Heart right ventricle (tissue), 16 donors: ENCODE measurements around the gene VWCE. TPM values are rescaled to one million over a fixed set of nuclear protein-coding genes. Genes with fewer than 3 reads are reported as not detected.

Source experiments
- ATAC-seq, 8 donors: fragments of 200-7000 bp; cut with Tn5 transposase; one replicate each; pipeline ENCODE4 v1.9.1; 2020; ENCODE audit warnings: mild to moderate bottlenecking in 8 of 8, moderate library complexity in 8 of 8, moderate number of reproducible peaks in 1 of 8
- DNase-seq, 2 donors: peaks; one replicate each; pipeline ENCODE4 v3.0.0-alpha.2; 2020
- H3K27ac ChIP-seq, 10 donors: fragments of 200-600 bp; sonication (generic) in 2 of 10; one replicate each; pipeline versions ENCODE4 v1.5.0 to v1.8.0; 2020 to 2022; ENCODE audit warnings: mild to moderate bottlenecking in 3 of 10
- H3K27me3 ChIP-seq, 7 donors: fragments of 200-600 bp; one replicate each; pipeline ENCODE4 v1.8.0; 2021 to 2022; ENCODE audit warnings: mild to moderate bottlenecking in 2 of 7
- H3K36me3 ChIP-seq, 9 donors: fragments of 200-600 bp; sonication (generic) in 1 of 9; one replicate each; pipeline versions ENCODE4 v1.5.0 to v1.8.0; 2020 to 2022; ENCODE audit warnings: mild to moderate bottlenecking in 2 of 9
- H3K4me1 ChIP-seq, 9 donors: fragments of 200-600 bp; sonication (generic) in 1 of 9; one replicate each; pipeline versions ENCODE4 v1.5.0 to v1.8.0; 2020 to 2022; ENCODE audit warnings: mild to moderate bottlenecking in 4 of 9
- H3K4me3 ChIP-seq, 10 donors: fragments of 200-600 bp; sonication (generic) in 2 of 10; one replicate each; pipeline versions ENCODE4 v1.5.0 to v1.8.0; 2020 to 2022; ENCODE audit warnings: mild to moderate bottlenecking in 7 of 10, moderate library complexity in 2 of 10
- H3K9me3 ChIP-seq, 11 donors: fragments of 200-600 bp in 10 of 11; sonication (generic) in 2 of 11; one replicate each; pipeline versions ENCODE4 v1.5.0 to v1.8.0; 2013 to 2022; ENCODE audit warnings: mild to moderate bottlenecking in 2 of 11, control low read depth in 1 of 11, moderate library complexity in 1 of 11
- WGBS, 2 donors: extraction: QIAGEN DNeasy Blood & Tissue Kit; methylation state at CpG; one replicate each; pipeline ENCODE4 v1.1.7; 2013; ENCODE audit warnings: inconsistent platforms in 1 of 2; 5-methylcytosine and 5-hydroxymethylcytosine counted together
- intact Hi-C, 10 donors: fragments of 100-400 bp; cut with DNase I; formaldehyde crosslinking; loops; one replicate each; pipeline versions ENCODE4 v1.11.1 to v1.14.2; 2022
- polyA plus RNA-seq, 2 donors: library from polyadenylated mRNA; stranded (reverse); fragments of 200-250 nt; gene quantifications; one replicate each; pipeline ENCODE4 v1.2.3, GENCODE V29; 2013
- total RNA-seq, 10 donors: library from RNA; stranded (reverse); fragmentation: NEBNext Ultra II Directional in 3 of 10; extraction: Animal tissue kit (Norgen Biotek cat#: 25700) in 3 of 10; gene quantifications; one replicate each; pipeline versions ENCODE4 v1.2.1 to v1.2.4, GENCODE V29; 2021 to 2023
- TF ChIP-seq, protein P1 (sequence below), 9 donors: fragments of 200-600 bp; sonication (generic) in 2 of 9; IDR thresholded peaks; one replicate each; pipeline versions ENCODE4 v1.5.0 to v1.8.0; 2021 to 2022; ENCODE audit warnings: antibody characterized with exemption in 9 of 9, mild to moderate bottlenecking in 5 of 9, moderate library complexity in 1 of 9
- donor health status: Arrhythmogenic right ventricular cardiomyopathy.
- donor health status: ischemic (EF 13 %, LVEDD 7.1; RV severe dilation, severe dysfunction).
- donor health status: healthy with polysubstance abuse.
- donor health status: DM: no; HTN: yes; CAD: no.
- donor health status: DM: no; HTN: no; CAD: no.
- donor health status: ischemic (EF 25% LVEDD 6.9; RV normal size, moderate dysfunction).
- donor health status: ischemic (EF 25% LVEDD 5.7; RV mildly dilated, moderate dysfunction).
- donor health status: healthy.
- donor health status: DM: yes; HTN: yes; CAD: no.
- donor health status: Ischemic cardiomyopathy.
- donor health status: ischemic (EF 35%, LVEDD 5.7; RV mildly dilated, moderate dysfunction).
- donor health status: nonischemic (EF 11% LVEDD 7.7; RV severe dilation, severe dysfunction).
- donor health status: DM: yes; HTN: yes; CAD: no.
- donor health status: PGD.
- donor health status: ischemic (EF 29% LVEDD 5.4; RV normal size, mild dysfunction).
- donor health status: nonischemic (EF 23%, LVEDD 6.1; RV moderate dilation, normal function).

Gene VWCE
- total and polyA plus RNA-seq, 12 donors = 0.42 to 2.2 (median 0.89) TPM

DNA sequence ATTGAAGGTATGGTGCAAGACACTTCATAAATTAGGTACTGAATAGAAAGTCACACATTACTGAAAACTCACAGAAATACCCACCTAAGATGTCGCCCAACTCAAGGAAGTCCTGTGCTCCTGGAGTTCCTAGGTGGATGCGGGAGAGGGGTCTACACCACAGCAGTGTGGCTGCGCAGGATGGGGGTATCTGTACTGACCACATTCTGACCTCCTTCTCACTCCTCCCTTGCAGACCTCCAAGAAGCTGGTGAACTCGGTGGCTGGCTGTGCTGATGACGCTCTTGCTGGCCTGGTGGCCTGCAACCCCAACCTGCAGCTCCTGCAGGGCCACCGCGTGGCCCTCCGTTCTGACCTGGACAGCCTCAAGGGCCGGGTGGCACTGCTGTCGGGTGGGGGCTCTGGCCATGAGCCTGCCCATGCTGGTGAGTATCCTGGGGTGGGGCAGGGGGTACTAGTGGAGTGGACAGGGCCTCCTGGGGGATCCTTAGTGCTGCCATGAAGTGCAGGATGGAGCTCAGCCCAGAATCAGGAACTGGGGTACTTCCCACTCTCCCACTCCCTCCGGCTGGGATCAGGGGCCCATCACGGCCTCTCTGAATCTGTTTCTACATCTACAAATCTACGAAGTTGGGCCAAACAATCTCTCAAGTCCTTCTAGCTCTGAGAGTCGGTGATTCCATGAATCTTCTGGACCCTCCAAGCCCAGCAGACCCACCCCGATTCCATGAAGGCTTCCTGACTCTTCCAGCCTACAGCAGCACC, 42.8 kb upstream of the VWCE start:
- Histone ChIP-seq H3K27ac (no peak overlapping the region), H3K4me3 (no peak overlapping the region), H3K27me3 (no peaks in the 10 kb centered on the region), H3K4me1 (peaks cover 0 to 25% (median 16%) of the 10 kb centered on the region in 9 donors), H3K36me3 (peaks cover 0 to 31% (median 0%) of the 10 kb centered on the region in 9 donors), H3K9me3 (no peaks in the 10 kb centered on the region)
- no peak for DNase-seq
- 91 to 93% methylated on average over 15 of the region's 15 CpGs for WGBS, 2 donors
- intact Hi-C loops = loop anchor here in 6 of 10 donors (2.0 to 10.0 kb wide), 4 partner anchors 25 to 97 kb away; partner anchors contain the start of genes SDHAF2 (in 1 of the 6) and TMEM138 (in 1 of the 6)
- no peak for ATAC-seq
- TF ChIP-seq, protein P1, sequence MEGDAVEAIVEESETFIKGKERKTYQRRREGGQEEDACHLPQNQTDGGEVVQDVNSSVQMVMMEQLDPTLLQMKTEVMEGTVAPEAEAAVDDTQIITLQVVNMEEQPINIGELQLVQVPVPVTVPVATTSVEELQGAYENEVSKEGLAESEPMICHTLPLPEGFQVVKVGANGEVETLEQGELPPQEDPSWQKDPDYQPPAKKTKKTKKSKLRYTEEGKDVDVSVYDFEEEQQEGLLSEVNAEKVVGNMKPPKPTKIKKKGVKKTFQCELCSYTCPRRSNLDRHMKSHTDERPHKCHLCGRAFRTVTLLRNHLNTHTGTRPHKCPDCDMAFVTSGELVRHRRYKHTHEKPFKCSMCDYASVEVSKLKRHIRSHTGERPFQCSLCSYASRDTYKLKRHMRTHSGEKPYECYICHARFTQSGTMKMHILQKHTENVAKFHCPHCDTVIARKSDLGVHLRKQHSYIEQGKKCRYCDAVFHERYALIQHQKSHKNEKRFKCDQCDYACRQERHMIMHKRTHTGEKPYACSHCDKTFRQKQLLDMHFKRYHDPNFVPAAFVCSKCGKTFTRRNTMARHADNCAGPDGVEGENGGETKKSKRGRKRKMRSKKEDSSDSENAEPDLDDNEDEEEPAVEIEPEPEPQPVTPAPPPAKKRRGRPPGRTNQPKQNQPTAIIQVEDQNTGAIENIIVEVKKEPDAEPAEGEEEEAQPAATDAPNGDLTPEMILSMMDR (IDR thresholded peaks at IDR 0.05) = no peak

DNA sequence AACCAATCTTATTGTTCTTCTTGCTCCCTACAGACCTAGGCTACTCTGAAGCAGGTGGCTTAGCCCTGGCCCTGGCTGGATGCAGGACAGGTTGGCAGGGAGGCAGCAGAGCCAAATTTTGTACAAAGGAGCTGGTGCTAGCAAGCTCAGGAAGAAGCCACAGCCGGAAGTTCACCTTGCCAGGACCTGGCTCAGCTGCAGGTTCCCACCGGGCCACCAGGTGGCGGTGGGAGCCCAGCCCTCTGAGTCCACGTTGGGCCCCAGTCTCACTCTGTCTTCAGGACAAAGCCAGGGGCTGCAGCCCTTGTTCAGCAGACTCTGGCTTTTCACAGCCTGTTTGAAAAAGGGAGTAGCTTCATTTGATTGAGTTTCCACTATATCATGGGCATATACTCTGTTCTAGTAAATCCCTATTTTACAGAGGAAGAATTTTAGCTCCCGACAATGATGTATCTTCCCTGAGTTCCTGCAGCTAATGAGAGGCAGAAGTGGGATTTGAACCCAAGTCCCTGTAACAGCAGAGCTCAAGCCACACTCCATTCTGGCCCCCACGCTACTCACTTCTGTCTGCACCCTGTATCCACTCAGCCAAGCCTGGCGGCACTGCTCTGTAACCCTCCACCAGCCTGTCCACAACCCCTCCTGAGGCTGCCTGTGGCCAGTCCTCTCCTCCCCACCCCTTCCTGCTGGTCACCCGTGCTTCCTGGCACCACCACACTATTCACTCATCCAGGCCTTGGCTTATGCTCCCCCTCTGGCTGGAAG, 41.2 kb upstream of the VWCE start:
- no peak overlapping the region for H3K4me3 ChIP-seq
- H3K27ac ChIP-seq = peak overlapping the region in 8 of 10 donors; percentile 8 to 70 (median 48)
- ATAC-seq (peak; percentile 38 to 64 (median 53)), DNase-seq (peak; percentile 55 to 76)
- no peaks in the 10 kb centered on the region for H3K27me3 ChIP-seq
- H3K36me3 ChIP-seq = peaks cover 0 to 19% (median 0%) of the 10 kb centered on the region in 9 donors
- TF ChIP-seq, protein P1 (IDR thresholded peaks at IDR 0.05) = peak in 8 of 9 donors; percentile 93 to 99 (median 96)
- no peaks in the 10 kb centered on the region for H3K9me3 ChIP-seq
- intact Hi-C loops = loop anchor here in 9 of 10 donors (1.0 to 10.0 kb wide), 5 partner anchors 26 to 98 kb away; partner anchors contain the start of genes SDHAF2 (in 1 of the 9) and TMEM138 (in 1 of the 9)
- H3K4me1 ChIP-seq = peaks cover 7 to 33% (median 26%) of the 10 kb centered on the region in 9 donors
- 34 to 36% methylated on average over 8 of the region's 8 CpGs for WGBS, 2 donors

DNA sequence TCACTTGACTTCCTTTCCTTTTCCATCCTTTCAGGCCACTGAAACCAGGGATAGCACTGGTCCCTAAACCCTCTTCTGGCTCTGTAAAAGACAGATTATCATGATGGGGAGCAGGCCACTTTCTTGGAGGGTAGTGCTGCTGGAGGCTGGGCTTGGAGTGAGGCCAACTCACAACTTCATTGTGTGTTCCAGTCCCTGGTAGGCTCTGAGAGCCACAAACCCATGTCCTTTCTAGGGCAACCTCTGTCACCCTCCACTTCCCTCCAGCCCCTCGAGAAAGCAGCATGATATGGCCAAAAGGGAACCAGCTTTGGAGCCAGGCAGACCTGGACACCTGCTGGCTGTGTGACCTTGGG, 40.2 kb upstream of the VWCE start:
- TF ChIP-seq, protein P1 (IDR thresholded peaks at IDR 0.05) = no peak
- no peak for DNase-seq
- WGBS, 2 donors = 70 to 92% methylated on average over 1 of the region's 1 CpG
- intact Hi-C loops = loop anchor here in 3 of 10 donors (2.0 to 10.0 kb wide), 3 partner anchors 49 to 99 kb away; partner anchors contain the start of gene SDHAF2 (in 1 of the 3)
- Histone ChIP-seq H3K36me3 (peaks cover 0 to 28% (median 0%) of the 10 kb centered on the region in 9 donors), H3K9me3 (no peaks in the 10 kb centered on the region), H3K27me3 (no peaks in the 10 kb centered on the region), H3K4me1 (peaks cover 11 to 43% (median 36%) of the 10 kb centered on the region in 9 donors), H3K4me3 (no peak overlapping the region), H3K27ac (peak overlapping the region in 5 of 10 donors; percentile 0 to 70 (median 24))
- ATAC-seq = no peak
